GM10266 (cell line): Measurements from ENCODE around the gene HPS1.

Experiments
- DNase-seq: peaks from one replicate; pipeline ENCODE4 v3.0.0; 2012; ENCODE audit errors: extremely low spot score
- CTCF ChIP-seq: IDR thresholded peaks from 2 replicates; pipeline ENCODE4 v1.5.1; 2012; ENCODE audit warnings: mild to moderate bottlenecking, low read depth; ENCODE audit not compliant: control insufficient read depth, insufficient read depth; ENCODE audit errors: missing control alignments

The HPS1 gene

DNA sequence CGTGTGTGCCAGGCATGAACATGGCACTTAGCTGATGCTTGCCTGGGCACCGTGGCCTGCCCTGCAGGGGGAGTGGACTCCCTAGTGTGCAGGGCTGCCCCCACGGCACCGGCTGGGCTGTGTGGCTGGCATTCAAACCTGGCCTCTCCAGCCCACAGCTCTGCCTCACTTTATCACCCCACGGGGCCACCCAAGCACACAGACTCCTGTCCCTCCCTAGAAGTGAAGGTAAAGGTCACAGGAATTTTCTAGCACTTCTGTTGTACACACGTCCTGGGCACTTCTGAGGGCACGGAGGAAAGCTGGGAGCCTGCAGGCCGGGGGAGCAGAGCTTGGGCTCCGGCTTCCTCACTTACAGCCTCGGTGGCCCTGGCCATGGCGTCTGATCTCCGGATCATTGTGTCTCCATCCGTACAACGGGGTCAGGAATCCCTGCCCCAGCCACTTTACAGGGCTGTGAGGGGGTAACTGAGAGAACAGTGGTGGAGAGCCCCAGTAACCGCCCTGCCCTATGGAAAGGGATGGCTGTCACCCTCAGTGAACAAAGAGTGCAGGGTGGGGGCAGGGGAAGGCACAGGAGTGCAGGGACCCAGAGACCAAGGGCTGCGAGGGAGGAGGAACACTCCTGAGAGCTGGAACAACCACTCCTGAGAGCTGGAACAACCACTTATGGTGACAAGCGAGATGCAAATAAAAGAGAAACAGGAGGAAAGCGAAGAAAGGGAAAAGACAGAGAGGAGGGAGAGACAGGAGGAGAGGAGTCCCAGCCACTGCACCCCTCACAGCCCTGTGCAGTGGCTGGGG, 27.9 kb downstream of the HPS1 start:
- no peak for TF ChIP-seq CTCF
- no peak for DNase-seq

GRCh38 chr10:98417973-98418664, 28.6 kb downstream of the HPS1 start:
- no peak for TF ChIP-seq CTCF

DNA sequence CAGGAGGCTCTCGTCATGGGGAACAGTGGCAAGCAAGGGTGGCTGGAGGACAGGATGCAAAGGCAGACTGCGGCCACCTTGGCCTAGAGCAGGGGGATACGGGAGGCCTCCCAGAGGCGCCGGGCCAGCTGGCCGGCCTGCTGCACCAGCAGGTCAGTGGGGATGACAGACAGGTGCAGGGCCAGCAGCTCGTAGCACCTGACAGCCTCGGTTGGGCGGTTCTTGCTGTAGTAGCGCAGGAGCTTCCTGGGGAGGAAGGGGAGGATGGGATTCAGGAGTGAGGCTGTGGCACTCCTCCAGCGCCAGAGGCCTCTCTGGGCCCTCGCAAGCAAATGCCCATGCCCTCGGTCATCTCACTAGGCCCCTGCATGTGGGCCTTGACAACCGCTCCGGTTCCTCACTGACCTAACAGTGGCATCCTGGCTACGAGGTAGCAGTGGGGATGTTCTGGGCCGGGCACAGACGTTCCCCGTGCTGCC, 29.2 kb downstream of the HPS1 start:
- DNase-seq: no peak
- TF ChIP-seq CTCF: no peak

More at GRCh38 chr10:98417973-98418664, 28.6 kb downstream of the HPS1 start:
- DNase-seq: no peak

- no peak for DNase-seq
- no peak for TF ChIP-seq CTCF
Measured at GRCh38 chr10:98416606-98417388, 29.9 kb downstream of the HPS1 start.

- no peak for DNase-seq
- no peak for TF ChIP-seq CTCF
Measured at GRCh38 chr10:98415731-98416119, 31.0 kb downstream of the HPS1 start.

GRCh38 chr10:98414932-98415730, 31.6 kb downstream of the HPS1 start, which contains the start of gene PYROXD2:
TSS of gene PYROXD2 (minus strand) at chr10:98415182. CDS start at chr10:98415135, 47 bp downstream.
- DNase-seq: no peak
- TF ChIP-seq CTCF: no peak
